Measurements from ENCODE around the gene EYS.

GRCh38 chr6:64459411-64459944, 1247.5 kb downstream of the EYS start:
- TF ChIP-seq TAF1 (IDR thresholded peaks at IDR 0.05; ENCODE audit: borderline replicate concordance, insufficient read depth, low read length) (no peak), POLR2AphosphoS5 (IDR thresholded peaks at IDR 0.05; ENCODE audit: low read depth, low read length) (no peak)
